IPS-NIHi7 (cell line): ENCODE measurements around the gene ANKS1B.

Experiments
- DNase-seq: peaks from one replicate; pipeline ENCODE4 v3.0.0; 2012; ENCODE audit warnings: mixed read lengths; ENCODE audit errors: extremely low spot score

Gene ANKS1B

DNA sequence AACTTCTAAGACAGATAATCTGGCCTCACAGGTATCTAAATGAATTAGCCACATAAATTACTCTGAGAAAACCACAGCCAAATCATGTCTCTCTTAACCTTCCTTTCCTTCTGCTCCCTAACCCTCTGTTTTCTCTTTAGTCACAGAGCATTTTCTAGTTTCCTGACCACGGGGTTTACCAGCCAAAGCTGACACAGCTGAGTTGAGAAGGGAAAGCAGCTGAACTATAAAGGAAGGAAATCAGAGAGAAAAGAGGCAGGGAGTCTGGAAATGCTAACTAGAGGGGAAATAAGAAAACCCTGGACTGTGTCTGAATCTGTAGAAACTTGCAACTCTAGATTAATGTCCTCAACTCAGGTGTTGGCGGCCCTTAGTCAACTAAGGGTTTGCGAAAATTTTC, 24.4 kb downstream of the ANKS1B start:
- DNase-seq, result no peak

DNA sequence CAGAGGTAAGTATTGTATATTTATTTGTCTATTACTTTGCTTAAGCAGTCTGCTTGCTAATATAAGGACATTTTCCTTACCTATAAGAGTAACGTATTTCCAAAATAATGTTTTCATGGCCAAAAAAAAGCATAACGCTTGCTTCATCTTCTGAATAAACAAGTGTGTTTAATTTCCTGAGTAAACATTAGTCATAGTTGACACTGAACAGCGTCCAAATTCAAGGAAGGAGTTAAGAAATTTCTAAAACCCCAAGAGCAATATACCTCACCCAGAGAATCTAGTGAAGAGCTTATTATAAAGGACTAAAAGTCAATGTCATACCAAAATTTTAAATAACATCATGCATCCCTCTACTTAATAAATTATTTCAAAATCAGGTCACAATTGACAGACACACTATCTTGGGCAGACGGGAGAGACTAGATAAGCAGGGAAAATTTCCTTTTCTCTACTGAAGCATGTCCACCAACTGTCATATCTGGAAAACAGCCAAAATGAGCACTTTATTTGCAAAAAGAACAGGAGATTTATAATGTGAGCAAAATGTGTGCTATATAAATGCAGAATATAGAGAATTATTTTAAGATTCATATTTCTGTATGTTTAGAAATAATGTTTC, 25.1 kb downstream of the ANKS1B start:
- DNase-seq, result no peak

DNA sequence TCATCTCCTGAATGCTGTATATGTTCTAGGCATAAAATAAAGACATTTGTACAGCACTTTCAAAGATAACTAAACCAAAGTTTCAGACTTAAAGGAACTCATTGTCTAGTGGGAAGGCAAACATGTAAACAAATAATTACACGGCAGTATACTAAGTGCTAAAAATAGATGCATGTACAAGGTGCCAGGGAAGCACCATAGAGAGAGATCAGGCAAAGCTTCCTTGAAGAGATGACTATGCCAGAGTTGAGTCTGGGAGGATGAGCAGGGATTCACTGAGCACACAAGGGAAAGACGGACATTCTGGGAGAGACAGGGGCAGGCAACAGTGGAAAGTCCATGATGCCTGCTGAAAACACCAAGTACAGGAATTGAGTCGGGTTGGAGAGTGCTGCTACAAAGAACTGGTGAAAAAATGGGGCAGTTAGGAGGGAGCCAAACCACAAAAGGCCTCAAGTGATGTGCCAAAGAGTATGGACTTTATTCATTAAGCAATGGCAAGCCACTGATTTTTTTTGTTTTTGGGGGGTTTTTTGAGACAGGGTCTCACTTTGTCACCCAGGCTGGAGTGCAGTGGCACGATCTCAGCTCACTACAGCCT, 26.8 kb downstream of the ANKS1B start:
- no peak for DNase-seq

DNA sequence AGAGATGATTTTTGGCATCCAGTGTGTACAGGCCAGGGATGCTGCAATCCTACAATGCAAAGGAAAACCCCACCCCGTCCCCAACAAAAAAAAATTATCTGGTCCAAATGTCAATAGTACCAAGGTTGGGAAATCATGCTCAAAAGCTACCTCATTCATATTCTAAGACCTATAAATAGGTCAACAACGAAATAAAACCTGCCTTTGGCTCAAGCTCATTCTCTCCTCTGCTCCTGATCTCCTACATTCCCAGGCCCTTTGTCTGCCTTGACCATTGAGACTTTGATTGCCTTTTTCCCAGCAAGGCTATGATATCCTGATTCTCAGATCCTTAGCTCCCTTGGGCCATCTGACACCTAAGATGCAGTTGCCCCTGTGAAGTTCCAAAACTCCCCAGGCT, 30.0 kb downstream of the ANKS1B start:
- DNase-seq, result no peak

DNA sequence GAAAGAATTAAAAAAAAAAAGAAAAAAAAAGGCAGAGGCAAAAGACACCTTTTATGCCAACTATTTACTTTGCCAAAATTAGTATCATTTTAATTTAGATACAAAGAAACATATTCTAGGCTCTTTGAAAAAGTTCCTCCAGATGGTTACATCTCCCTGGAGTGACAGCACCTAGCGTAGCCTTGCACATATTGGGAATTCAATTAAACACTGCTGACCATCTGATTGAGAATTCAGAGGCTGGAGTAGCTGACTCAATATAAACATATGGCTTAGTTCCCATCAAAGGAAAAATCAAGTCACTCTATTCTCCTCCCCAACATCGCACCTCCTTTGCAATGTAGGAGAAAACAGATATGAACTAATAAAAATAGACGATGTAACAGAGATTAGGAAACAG, 36.4 kb downstream of the ANKS1B start:
- no peak for DNase-seq

DNA sequence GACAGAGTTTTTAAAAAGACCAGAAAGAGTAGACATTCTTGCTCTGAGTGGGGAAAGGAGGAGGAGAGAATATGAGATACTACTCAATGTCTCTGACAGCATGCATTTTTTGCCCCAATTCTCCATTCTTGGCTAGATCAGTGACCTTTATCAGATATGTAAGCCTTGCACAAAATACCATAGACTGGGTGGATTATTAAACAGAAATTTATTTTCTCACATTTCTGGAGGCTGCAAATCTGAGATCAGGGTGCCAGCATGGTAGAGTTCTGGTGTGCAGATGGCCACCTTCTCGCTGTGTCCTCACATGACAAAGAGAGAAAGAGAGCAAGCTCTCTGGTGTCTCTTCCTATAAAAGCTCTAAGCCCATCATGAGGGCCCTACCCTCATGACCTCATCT, 38.6 kb downstream of the ANKS1B start:
- DNase-seq, result no peak

DNA sequence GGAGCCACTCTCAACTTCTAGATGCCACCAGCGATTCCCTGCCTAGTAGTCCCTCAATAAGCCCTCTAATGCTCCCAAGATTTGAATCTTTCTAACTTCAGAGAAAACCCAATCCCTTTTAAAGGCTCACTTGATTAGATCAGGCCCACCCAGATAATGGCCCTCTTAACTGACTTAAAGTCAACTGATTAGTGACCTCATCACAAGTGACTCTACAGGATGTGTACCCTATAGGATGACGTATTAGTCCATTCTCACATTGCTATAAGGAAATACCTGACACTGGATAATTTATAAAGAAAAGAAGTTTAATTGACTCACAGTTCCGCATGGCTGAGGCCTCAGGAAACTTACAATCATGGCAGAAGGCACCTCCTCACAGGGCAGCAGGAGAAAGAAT, 49.1 kb downstream of the ANKS1B start:
- DNase-seq, result no peak

DNA sequence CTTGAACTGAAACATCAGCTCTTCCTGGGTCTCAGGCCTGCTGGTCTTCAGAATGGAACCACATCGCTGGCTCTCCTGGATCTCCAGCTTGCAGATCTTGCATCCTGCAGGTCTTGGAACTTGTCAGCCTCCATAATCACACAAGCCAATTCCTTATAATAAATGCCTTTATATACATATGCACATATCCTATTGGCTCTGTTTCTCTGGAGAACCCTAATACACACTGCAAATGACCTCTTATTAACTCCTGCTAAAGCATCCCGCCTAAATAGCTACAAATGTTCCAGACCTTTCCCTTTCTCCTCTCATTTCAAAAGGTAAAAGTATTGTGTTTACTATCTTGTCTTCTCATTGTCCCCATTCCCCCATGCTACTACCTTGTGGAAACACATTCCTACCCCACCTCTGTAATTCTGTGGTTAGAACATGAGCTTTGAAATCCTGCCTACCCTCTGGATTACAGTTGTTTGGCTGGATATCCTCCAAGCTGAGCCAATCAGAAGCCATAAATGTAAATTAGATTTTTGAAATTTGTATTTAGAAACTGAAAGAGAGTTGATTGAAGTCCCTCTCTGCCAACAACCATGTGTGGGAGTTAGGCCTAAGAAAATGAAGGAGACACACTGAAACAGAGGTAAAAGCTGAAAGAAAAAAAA, 58.1 kb downstream of the ANKS1B start:
- DNase-seq, result no peak

DNA sequence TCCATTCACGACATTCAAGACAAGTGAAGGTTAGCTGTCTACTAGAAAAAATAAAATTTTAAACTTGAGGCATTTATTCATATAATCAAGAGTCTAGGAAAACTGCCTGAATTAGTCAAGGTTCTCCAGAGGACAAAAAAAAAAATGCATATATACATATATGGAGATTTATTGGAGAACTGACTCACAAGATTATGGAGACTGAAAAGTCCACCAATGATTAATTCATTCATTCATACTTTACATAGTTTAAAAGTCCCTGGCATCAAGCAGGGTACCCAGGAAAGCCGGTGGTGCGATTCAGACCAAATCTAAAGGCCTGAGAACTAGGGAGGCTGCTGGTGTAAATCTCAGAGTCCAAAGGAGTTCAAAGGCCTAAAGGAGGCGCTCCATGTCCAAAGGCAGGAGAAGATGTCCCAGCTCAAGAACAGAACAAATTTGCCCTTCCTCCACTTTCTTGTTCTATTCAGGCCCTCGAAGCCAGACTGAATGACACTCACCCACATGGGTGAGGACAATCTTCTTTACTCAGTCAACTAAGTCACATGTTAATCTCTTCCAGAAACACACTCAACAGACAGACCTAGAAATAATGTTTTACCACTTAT, 64.3 kb downstream of the ANKS1B start:
- no peak for DNase-seq

DNA sequence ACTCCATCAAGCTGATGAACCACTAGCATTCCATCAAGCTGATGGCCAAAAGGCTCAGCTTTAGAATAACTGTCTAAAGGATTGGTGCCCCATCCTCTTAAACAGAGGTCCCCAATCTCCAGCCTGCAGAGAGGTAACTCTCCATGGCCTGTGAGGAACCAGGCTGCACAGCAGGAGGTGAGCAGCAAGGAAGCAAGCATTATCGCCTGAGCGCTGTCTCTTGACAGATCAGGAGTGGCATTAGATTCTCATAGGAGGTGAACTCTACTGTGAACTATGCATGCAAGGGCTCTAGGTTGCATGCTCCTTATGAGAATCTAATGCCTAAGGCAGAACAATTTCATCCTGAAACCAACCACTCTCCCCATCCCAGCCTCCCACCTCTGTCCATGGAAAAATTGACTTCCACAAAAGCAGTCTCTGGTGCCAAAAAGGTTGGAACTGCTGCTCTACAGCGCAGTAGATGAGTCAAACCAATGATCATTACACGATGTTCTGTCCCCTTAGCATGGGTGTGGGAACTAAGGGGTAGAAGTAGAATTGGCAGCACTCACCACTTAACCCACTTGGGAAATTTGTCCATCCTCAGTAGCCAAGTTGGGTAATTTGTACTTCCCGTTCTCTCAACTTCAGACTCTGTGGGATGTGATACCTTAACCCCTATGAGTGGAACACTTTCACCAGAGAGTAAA, 66.9 kb downstream of the ANKS1B start:
- no peak for DNase-seq

DNA sequence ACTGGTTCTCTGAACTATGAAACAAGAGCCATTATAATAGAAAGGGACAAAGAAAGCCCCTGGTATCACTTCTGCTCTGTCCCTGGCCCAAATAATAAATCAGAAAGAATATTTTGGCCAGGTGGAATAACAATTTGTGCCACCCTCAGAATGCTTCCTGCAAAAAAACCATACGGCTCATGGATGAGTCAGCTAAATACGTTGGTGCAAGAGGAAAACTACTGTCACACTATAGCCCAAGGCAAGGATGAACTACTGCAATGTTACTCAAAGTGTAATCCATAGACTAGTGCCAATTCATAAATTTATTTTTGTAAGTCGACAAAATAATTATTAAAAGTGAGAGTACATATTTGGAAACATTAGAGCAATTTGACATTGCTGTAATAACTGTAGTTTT, 68.2 kb downstream of the ANKS1B start:
- no peak for DNase-seq

DNA sequence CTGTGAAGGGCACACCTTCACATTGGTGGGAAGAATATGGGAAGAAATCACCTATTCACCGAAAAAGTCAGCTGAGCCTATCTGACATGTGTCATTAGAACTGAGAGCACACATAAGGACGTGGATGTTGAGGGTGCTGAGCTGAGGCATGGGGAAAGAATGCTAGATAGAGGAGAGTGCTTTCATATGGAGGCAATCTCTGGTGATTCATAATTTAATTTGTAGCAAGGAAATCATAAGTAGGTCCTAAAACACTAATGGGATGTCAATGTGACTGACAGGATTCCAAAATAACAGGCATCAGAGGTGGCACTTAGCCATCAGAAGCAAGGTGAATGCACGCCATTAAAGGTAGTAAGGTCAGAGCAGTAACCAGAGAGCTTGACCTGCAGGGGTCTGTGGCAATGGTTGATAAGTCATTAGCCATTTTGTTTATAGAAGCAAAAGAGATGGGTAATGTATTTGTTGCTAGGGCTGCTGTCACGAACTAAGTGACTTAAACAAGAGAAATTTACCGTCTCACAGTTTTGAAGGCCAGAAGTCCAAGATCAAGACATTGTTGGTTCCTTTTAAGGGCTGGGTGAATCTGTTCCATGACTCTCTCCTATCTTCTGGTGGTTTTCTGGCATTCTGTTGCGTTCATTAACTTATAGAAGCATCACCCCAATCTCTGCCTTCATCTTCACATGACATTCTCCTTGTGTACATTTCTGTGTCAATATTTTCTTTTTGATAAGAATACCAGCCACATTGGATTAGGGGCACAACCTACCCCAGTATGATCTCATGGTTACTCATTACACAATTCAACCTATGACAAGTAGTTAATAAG, 69.3 kb downstream of the ANKS1B start:
- DNase-seq, result no peak

DNA sequence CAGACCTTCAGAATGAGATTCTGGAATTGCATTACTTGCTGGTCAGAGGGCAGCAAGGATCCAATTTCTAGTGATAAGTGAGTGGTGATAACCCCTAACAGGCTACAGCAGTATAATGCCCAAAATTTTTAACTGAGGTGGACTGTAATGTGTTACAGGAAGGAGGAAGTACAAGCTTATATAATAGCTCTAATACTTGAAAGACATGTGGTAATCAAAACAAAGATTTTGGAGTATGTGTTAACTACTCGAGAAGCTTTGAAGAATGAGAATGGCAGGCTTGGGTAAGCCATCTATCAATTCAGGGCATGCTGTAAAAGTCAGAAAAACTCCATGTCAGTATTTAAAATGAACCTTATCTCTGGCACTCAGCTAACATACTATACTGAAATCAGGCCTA, 70.5 kb downstream of the ANKS1B start:
- no peak for DNase-seq

DNA sequence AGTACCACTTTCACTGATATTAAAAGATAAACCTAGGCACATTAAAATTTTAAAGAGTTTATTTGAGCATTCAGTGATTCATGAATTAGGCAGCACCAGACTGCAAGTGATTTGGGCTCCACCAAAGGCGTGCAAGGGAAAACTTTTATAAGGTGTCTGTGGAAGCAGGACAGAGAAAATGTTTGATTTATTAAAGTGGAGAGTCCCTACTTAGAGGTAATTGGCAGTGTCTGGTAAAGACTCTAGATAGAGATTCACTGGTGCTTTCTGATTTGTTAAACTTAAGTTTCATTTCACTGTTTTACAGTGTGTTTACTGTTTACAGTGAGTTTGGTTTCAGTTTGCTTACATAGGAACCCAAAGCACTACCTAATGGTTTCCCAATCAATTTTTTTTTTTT, 72.8 kb downstream of the ANKS1B start:
- no peak for DNase-seq

DNA sequence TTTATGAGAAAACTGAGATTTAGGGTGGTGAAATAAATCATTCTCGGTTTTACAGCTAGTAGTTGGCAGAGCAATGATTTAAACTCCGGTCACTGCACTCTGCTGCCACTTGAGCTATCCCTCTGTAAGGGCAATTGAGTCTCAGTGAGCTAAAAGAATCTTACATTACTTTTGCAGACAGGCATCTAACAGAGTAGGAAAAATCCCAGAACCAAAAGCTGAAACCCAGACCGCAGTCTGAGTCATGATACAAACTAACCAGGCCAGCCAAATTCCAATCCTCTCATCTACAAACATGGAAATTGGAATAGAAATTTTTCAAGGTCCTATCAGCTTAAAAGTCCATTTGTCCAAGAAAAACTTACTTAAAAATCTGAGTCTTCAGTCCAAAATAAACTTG, 73.7 kb downstream of the ANKS1B start:
- peak; percentile 15 for DNase-seq

DNA sequence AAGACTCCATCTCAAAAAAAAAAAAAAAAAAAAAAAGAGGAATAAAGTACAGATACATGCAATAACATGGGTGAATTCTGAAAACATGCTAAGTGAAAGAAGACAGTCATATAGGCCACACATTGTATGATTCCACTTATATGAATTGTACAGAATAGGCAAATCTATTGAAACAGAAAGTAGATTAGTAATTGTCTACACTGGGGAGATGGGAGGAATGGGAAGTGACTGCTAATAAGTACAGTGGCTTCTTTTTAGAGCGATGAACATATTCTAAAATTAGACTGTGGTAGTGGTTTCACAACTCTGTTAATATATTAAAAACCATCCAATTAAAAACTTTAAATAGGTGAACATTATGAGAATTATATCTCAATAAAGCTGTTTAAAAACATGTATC, 74.4 kb downstream of the ANKS1B start:
- DNase-seq, result no peak

DNA sequence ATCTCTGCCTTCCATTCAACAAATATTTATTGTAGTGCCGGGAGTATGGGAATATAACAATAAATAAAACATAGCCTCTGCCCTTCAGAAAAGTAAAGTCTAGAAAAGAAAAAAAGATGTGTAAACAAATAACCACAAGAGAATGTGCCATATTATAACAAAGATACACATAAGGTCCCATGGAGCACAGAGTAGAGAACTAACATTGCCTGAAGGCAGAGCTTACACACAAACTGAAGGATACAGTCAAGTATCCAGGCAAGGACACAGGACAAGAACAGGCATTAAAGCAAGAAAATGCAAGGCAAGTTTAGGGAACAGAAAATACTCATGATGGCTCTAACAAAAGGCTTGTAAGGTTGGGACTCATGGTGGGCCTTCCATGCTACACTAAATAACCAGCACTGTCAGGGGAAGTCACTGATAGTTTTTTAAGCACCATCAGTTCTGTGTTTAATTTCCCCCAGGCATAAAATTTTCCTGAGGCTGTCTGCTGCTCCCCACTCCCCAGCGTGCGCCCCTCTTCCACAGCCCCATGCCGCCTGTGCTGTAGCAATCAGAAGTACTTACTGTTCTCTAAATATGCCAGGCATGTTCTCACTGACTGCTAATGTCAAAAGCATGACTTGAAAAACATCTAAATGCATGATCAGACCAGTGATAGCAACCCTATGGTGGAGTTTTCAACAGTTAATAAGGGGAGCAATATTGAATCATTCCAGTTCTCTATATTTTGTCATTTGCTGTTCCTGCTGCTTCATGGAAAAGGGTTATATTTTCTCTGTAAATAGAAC, 77.8 kb downstream of the ANKS1B start:
- DNase-seq, result no peak

DNA sequence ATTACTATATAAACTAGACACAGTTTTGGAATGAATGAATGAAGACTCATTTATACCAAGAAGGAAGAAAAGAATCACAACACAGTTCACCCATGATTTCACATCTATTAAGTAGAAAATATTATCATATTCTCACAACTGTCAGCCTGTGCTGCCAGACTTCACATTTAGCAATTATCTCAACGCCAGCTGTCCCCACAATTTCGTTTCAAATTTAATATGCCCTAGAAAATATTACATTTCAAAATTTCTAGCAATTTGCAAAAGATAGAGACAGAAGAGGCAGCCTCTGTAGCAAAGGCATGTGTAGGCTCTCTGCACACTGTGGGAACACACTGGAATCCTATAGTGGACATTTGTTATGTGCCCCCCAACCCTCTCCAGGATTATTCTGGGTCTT, 83.6 kb downstream of the ANKS1B start:
- no peak for DNase-seq

DNA sequence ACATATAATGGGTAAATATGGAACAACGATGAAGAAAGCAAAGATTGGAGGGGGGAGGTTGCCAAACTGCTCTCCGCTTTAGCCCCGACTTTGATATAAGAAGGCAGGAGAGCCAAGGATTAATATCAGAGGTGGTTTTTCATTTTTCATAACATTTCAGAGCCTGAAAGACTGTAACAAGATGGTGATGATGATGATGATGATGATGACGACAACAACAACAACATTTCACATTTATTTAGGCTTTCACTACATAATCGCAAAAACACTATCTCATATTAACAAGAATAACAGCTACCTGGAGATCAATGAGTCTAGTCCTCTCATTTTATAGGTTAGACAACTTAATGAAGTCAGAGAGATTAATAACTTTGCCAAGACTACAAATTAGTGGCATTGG, 86.1 kb downstream of the ANKS1B start:
- DNase-seq, result no peak

DNA sequence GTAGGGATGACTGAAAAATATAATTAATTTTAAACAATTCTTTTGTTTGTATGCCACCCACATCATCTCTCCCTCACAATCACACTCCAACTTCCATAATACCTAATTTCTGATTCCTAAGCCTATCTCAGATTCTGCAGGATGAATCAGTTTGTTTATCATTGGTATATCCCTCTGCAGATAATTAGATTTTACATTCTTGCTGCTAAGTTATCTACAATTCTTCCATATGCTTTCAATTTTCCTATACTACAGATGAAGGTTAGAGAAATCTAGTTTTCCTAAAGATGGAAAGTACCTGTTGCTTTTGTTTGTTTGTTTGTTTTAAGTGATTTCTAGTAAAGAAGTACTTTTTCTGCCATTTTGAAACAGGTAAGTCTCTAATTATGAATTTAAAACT, 105.3 kb downstream of the ANKS1B start:
- no peak for DNase-seq

DNA sequence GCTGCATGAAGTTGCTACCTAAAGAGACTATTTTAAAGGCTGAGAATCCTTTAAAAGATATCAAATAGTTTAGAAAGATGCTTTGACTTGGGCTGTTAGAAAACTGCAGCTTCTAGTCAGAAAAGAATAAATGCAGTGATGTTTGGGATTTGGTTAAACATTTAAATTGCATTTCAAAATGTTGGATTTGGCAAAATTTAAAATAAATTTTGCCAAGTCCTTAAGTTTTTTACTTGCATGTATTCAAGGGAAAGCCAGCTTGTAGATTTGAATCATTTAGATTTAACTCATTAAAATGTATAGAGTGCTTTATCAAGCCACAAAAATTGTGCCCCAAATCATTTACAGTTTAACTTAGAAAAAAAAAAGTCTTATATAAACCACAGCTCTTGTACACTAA, 109.7 kb downstream of the ANKS1B start:
- DNase-seq, result no peak
